GM21360 (cell line): ENCODE results near the gene SIRT6.
"Not testable (repeated sequence)": the region's sequence is repeated elsewhere in the genome, so short reads cannot be mapped to it uniquely, and the experiment has no call there.

Source experiments
- ATAC-seq: cut with Tn5 transposase; IDR thresholded peaks from one replicate; pipeline ENCODE4 v1.9.1; 2021; ENCODE audit warnings: mild to moderate bottlenecking, moderate library complexity; ENCODE audit not compliant: unreplicated experiment

Gene SIRT6

DNA sequence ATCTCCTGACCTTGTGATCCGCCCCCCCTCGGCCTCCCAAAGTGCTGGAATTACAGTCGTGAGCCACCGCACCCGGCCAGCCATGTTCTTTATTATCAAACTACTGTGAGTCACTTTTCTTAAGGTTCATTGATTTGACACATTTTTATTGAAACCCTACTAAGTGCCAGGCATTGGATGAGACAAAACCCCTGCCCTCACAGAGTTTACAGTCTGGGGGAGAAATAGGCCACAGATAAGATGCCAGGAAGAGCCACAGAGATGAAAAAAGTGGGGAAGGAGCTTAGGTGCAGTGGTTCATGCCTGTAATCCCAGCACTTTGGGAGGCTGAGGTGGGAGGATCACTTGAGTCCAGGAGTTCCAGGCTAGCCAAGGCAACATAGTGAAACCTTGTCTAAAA lies 43.9 kb downstream of the SIRT6 start:
- ATAC-seq, result no peak

DNA sequence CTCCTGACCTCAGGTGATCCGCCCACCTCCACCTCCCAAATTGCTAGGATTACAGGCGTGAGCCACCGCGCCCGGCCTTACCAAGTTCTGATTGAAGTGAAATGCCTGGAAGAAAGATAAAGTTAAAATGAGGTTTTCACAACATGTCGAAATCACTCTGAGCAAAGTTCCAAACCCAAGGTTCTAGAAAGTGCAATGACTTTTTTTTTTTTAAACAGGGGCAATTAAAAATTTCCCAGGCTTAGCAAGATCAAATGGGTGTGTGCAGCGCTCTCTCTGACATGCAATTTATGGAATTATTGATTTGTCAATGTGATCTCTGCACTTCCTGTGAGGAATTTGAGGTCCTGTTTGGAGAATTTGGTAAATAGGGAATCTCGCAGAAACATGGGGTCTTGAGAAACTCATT lies 45.7 kb downstream of the SIRT6 start:
- no peak for ATAC-seq

DNA sequence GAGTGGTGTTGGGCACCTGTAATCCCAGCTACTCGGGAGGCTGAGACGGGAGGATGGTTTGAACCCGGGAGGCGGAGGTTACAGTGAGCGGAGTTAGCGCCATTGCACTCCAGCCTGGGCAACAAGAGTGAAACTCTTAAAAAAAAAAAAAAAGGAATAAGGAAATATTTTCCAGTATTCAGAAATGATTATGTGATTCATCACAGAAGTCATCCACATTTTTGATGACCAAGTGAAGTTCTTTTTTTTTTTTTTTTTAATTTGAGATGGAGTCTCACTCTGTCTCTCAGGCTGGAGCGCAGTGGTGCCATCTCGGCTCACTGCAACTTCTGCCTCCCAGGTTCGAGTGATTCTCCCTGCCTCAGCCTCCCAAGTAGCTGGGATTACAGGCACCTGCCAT lies 47.0 kb downstream of the SIRT6 start:
- ATAC-seq, result not testable (repeated sequence)

DNA sequence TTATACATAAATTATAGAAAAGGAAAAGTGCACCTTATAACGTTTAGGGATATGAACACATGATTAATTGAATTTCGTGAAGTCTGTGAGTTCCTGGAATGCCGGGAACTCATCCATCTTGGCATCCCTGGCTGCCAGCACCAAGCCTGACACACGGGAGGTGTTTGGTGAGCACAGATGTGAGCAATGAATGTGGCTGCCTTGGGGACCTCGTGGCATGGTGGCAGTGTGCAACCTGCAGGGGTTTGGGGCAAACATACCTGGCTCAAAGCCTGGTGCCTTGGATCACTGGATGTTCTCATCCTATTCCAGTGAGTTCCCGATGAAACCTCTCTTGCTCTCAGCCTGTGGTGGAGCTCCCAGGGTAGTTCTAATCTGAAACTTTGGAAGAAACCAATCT lies 48.0 kb downstream of the SIRT6 start:
- ATAC-seq, result no peak

DNA sequence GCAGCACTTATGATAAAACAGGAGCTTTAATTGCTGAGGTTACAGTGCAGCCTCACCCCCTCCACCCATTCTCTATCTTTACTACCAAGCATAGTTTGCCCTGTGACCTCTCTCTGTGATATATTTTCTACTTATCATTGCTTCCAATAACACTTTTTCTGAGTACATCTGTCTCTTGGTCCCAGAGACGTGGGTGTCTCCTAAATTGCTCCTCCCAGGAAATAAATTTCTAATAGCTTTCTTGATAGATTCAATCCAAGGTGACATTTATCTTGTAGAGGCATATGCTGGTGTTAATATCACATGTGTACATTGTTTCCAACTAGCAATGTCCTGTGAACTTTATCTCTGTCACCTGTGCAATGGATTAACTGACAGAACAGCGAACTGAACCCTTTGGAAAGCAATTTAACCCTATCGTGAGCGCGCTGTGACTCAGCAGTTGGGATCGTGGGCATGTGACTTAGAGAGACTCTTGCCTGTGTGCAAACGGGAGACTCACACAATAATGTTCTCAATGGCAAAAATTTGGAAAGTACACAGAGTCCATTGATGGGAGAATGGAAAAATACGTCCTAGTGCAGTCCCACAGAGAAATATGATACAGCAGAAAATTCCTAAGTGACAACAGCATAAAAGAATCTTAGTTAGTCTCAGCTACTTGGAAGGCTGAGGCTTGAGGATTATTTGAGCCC lies 51.5 kb downstream of the SIRT6 start:
- no peak for ATAC-seq

DNA sequence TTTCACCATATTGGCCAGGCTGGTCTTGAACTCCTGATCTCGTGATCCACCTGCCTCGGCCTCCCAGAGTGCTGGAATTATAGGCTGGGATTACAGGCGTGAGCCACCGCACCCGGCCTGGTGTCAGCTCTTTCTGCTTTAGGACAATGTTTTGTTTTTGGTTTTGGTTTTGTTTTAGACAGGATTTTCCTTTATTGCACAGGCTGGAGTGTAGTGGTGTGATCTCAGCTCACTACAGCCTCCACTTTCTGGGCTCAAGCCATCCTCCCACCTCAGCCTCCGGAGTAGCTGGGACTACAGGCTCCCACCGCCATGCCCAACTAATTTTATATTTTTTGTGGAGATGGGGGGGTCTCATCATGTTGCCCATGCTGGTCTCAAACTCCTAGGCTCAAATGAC lies 53.3 kb downstream of the SIRT6 start:
- not testable (repeated sequence) for ATAC-seq

DNA sequence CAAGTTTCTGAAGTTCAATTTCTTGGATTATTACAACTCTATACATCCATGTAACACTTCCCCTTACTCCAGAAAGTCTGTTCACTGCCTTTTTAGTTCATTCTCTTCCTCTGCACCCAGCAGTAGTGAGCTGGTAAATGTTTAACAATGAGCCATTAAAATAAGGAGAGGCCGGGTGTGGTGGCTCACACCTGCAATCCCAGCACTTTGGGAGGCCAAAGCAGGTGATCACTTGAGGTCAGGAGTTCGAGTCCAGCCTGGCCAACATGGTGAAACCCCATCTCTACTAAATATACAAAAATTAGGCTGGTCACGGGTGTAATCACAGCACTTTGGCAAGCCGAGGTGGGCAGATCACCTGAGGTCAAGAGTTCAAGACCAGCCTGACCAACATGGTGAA lies 55.0 kb downstream of the SIRT6 start:
- ATAC-seq, result not testable (repeated sequence)

DNA sequence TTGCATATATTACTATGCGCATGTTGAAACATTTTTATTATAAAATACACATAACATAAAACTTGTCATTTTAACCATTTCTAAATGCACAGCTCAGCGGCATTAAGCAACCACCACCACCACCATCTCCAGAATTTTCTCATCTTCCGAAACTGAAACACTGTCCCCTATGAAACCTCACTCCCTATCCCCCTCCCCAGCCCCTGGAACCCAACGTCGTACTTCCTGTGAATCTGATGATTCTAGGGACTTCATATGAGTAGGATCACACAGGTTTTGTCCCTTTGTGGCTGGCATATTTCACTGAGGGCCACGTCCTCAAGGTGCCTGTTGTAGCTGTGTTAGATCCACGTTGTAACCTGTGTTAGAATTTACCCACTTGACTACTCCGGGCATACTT lies 57.7 kb downstream of the SIRT6 start:
- ATAC-seq, result no peak
